GM12874 (cell line): Measurements from ENCODE around the gene COQ10A.

Source experiments
- CTCF ChIP-seq: IDR thresholded peaks from 2 replicates; pipeline ENCODE4 v1.5.1; 2011; ENCODE audit warnings: low read depth, mild to moderate bottlenecking, control low read depth, low read length, moderate library complexity; ENCODE audit not compliant: insufficient read depth

COQ10A gene

GRCh38 chr12:56257491-56258067 lies 9.2 kb upstream of the COQ10A start:
- TF ChIP-seq CTCF, result 0 out of 2 replicates have a peak, but pooled peaks have one; percentile 18

DNA sequence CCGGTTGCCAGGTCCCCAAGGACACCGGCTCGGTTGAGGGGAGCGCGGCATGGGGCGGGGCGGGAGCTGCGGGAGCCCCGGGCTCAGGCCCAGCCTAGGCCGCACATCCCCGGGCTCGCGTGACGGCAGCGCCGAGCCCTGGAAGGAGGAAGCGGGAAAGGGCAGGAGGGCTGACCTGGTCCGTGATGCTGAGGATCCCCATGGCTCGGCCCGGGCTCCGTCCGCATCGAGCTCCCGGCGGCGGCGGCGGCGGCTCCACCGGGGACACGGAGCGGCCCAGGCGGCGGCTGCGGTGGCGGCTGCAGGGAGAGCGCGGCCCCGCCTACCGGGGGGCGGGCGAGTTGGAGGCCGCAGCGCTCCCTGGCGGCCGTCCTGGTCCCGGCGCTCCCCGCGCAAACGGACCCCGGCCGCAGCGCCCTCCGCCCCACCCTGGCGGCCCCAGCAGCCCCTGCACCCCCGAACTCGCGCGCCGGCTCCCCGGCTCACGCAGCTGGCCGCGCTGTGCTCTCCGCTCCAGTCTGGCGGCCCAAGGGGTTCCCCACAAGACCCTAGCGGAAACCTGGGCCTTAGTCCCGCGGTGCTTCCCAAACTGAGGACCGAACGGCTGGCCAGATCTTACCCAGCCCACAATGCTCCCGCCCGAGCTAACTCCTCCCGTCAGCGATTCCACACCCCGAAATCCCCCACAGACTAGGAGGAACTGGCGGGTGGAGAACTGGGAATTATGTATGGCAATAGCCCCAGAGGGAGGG lies 8.5 kb upstream of the COQ10A start, which contains the start of gene ANKRD52:
ANKRD52 (minus strand) TSS at position 317 of the 752 bp plus-strand sequence; CDS start at position 202, 115 bp downstream.
- TF ChIP-seq CTCF, result peak; percentile 81

DNA sequence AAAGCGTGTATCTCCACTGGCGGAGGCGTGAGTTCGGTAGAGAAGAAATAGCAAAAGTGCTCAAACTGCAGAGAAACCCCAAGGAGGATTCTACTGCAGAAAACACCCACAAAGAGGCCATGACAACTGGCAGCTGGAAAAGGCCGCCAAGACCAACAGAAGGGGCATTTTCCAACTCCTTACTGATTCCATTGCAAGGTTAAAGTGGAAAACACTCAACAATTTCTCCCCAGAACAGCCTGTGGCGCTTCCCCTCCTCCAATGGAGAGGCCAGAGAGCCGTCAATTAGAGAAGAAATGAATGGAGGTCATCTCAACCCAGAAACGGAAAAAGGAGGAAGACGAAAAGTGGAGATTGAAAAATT lies 7.9 kb upstream of the COQ10A start:
- no peak for TF ChIP-seq CTCF

GRCh38 chr12:56260380-56260779 lies 6.4 kb upstream of the COQ10A start:
- TF ChIP-seq CTCF, result no peak

DNA sequence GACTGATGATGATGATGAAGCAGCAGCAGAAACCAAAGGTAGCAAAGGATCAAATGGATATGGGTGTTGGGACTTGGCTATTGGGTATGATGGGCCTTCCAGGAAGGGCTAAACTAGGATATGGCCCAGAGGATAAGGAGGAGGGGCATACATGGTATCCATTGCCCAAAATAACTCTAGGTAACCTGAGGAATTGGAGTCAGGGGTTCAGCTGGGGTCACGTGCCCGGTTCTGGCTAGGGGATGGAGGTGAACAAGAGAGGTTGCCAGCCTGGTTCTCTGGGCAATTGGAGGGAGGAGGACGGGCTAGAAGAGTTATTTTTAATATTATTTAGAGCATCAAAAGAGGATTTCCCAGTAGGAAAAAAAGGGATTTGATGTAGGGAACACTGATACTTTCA lies 5.8 kb upstream of the COQ10A start:
- TF ChIP-seq CTCF, result no peak

DNA sequence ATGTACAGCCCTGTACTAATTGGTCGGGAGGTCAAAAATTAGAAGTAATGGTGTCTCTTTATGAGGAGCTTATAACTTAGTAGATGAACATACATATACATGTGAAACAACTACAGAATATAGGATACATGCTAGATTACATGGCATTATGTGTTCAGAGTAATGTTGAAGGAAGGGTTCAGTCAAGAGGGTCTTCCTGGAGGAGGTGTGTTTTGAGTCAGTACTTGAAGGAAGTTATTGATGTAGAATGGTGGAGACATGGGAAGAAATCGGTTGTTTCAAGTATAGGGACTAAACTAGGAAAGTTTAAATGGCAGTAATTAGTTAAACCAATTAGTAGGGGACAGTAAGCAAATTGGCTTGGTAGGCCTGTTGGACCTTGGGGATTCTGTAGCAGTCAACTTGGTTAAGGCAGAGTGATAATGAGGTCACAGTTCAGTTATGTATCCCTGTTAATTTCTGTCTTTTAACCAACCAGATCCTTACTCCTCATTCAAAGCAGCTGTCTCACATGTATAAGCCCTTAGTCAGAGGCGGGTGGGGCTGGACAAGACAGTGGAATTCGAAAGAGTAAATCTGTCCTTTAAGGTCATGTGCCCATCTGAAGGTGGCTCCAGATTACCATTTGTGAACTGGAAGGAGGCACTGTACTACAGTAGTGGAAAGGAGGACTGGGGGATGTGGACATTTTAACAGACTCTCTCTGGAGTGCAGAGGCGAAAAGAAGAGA lies 5.1 kb upstream of the COQ10A start:
- TF ChIP-seq CTCF, result no peak

DNA sequence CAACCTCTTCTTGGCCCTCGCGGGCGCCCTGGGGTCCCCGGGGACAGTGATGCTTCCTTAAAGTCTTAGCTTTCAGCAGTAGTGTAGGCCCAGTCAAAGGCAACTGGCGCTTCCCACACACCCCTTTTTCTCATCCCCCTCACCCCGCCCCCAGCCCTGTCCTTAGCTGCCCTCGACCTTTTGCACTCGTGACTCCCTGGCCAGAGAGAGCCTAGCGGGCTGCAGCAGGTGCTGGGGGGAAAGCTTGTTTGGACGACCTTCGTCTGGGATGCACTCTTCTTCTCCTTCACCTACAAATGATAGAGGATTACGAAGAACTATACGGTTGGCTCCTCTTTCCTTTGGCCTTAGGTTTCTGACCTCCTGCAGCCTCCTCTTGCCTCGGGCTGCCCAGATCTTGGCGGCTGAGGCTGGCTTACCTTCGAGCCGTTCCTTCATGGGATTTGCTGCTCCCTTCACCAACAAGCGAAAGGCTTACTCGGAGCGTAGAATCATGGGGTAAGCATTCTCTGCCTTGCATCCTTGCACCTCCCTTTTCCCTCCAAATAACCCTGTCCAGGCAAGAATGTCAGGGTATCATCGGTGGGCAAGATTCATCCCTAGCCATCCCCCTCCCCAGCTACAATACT lies 815 bp downstream of the COQ10A start:
- TF ChIP-seq CTCF, result no peak
